ENCODE results near the gene ELAVL1. TPM values are rescaled to one million over a fixed set of nuclear protein-coding genes. Genes with fewer than 3 reads are reported as not detected.

Gene ELAVL1
- total and polyA plus RNA-seq, 2 experiments from 2014 or later = 57.7 to 89.9 TPM

DNA sequence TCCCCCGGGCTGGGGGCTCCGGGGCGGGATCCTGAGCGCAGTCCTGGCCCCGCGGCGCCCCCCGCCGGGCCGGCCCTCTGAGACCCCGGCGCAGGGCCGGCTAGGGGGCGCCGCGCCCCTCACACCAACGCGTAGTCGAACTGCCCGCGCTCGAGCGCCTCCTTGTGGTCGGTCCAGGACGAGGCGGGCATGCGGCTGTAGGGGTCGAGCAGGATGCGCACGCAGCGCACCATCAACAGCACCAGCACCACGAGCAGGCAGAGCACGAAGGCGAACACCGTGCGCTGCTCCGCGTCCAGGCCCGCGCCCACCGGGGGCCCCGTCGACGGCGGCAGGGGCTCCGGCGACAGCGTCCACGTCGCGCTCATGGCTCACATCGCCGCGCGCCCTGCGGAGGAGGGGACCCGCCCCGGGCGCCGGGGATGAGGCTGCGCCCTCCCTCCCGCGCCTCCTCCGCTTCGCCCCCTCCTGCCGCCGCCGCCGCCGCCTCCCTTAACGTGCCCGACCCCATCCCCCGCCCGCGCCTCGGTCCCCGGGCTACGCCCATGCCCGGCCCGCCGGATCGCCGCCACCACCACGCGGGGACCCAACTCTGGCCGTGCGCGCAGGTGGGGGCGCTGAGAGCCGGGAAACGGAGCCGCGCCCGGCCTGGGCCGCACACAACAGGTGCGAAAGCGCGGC is 80.1 kb downstream of the ELAVL1 start:
- Histone ChIP-seq H4K20me1 (ENCODE audit: insufficient read depth, poor library complexity, severe bottlenecking) (no peaks in the 10 kb centered on the region), H3K27me3 (no peaks in the 10 kb centered on the region), H3K9me2 (replicated peaks; ENCODE audit: insufficient read depth) (no peaks in the 10 kb centered on the region), H3K79me2 (no peaks in the 10 kb centered on the region), H3K27ac (no peak overlapping the region), H2AFZ (peak overlapping the region; percentile 20), H3K9me3 (ENCODE audit: low read depth) (no peaks in the 10 kb centered on the region), H3K4me2 (peak overlapping the region; percentile 98), H3K4me3 (peak overlapping the region; percentile 49), H3K36me3 (replicated peaks; ENCODE audit: insufficient read depth, low read depth) (no peaks in the 10 kb centered on the region), H3K4me1 (ENCODE audit: insufficient read depth) (peaks cover 35% of the 10 kb centered on the region)
- WGBS (ENCODE audit: low lambda C conversion rate, missing lambda C conversion rate) = under 1% methylated on average over 35 of the region's 98 CpGs
- DNase-seq (ENCODE audit: low spot score) = peak; percentile 94
- TF ChIP-seq EZH2 (IDR thresholded peaks at IDR 0.05; ENCODE audit: borderline replicate concordance) = no peak
- TF ChIP-seq EZH2phosphoT487 (IDR thresholded peaks at IDR 0.05; ENCODE audit: low read depth, severe bottlenecking, unreplicated experiment) = no peak
- TF ChIP-seq CTCF (IDR thresholded peaks at IDR 0.05; ENCODE audit: poor library complexity) = peak; percentile 87

DNA sequence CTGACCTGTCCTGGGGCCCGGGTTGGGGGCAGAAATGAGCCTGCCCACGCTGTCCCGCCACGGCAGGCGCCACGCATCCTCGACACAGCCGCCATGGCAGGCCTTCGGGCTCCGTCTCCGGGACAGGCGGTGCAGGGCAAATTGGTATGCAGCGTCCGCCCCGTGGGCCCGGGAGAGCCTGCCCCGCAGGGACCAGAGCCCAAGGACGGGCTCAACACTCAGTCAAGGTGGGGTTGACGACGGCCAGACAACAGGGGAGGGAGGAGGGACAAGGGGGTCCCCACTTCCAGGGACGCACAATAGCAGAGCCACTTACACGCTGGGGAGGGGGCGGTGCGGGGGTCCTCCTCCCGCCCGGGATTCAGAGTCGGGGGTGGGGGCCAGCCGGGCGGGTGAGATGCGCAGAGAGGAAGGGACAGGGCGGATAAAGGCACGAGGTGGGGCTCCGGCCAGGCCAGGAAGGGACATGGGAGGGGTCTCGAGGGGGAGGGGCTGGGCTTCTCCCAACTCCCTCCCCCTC is 80.7 kb downstream of the ELAVL1 start:
- Histone ChIP-seq H3K4me2 (peak overlapping the region; percentile 98), H3K27me3 (no peaks in the 10 kb centered on the region), H3K27ac (no peak overlapping the region), H4K20me1 (ENCODE audit: insufficient read depth, poor library complexity, severe bottlenecking) (no peaks in the 10 kb centered on the region), H2AFZ (no peak overlapping the region), H3K79me2 (no peaks in the 10 kb centered on the region), H3K4me1 (ENCODE audit: insufficient read depth) (peaks cover 34% of the 10 kb centered on the region), H3K9me3 (ENCODE audit: low read depth) (no peaks in the 10 kb centered on the region), H3K9me2 (replicated peaks; ENCODE audit: insufficient read depth) (no peaks in the 10 kb centered on the region), H3K36me3 (replicated peaks; ENCODE audit: insufficient read depth, low read depth) (no peaks in the 10 kb centered on the region), H3K4me3 (no peak overlapping the region)
- DNase-seq (ENCODE audit: low spot score) = no peak
- TF ChIP-seq EZH2 (IDR thresholded peaks at IDR 0.05; ENCODE audit: borderline replicate concordance) (no peak), CTCF (IDR thresholded peaks at IDR 0.05; ENCODE audit: poor library complexity) (no peak), EZH2phosphoT487 (IDR thresholded peaks at IDR 0.05; ENCODE audit: low read depth, severe bottlenecking, unreplicated experiment) (no peak)
- 78% methylated on average over 15 of the region's 34 CpGs for WGBS (ENCODE audit: low lambda C conversion rate, missing lambda C conversion rate)

DNA sequence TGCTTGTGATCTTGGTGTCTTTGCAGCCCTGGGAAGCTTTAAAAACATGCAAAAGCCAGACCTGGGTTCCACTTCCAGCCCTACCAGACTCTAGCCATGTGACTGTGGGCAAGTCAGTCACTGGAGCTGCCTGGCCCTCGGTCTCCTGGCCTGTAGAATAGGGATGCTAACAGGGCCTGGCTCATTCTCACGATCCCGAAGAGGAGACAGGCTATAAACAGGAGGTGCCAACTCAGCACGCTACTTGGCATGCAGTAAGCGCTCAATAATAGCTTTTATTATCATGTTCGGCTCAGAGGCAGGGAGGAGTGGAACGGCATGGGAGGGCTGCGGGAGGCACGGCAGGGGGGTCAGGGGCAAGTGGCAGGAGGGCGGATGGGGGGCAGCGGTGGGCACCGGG is 81.2 kb downstream of the ELAVL1 start:
- H3K9me2 ChIP-seq (replicated peaks; ENCODE audit: insufficient read depth) = no peaks in the 10 kb centered on the region
- no peaks in the 10 kb centered on the region for H3K9me3 ChIP-seq (ENCODE audit: low read depth)
- H4K20me1 ChIP-seq (ENCODE audit: insufficient read depth, poor library complexity, severe bottlenecking) = no peaks in the 10 kb centered on the region
- H3K4me3 ChIP-seq = no peak overlapping the region
- H2AFZ ChIP-seq = no peak overlapping the region
- no peak overlapping the region for H3K27ac ChIP-seq
- no peak for DNase-seq (ENCODE audit: low spot score)
- no peaks in the 10 kb centered on the region for H3K27me3 ChIP-seq
- no peaks in the 10 kb centered on the region for H3K79me2 ChIP-seq
- no peaks in the 10 kb centered on the region for H3K36me3 ChIP-seq (replicated peaks; ENCODE audit: insufficient read depth, low read depth)
- peaks cover 30% of the 10 kb centered on the region for H3K4me1 ChIP-seq (ENCODE audit: insufficient read depth)
- no peak overlapping the region for H3K4me2 ChIP-seq
- 91% methylated on average over 7 of the region's 12 CpGs for WGBS (ENCODE audit: low lambda C conversion rate, missing lambda C conversion rate)
- TF ChIP-seq CTCF (IDR thresholded peaks at IDR 0.05; ENCODE audit: poor library complexity) = no peak
- TF ChIP-seq EZH2 (IDR thresholded peaks at IDR 0.05; ENCODE audit: borderline replicate concordance) = no peak
- TF ChIP-seq EZH2phosphoT487 (IDR thresholded peaks at IDR 0.05; ENCODE audit: low read depth, severe bottlenecking, unreplicated experiment) = no peak

Data from hepatocyte (in vitro differentiated cells).